H7 (cell line): ENCODE results near the gene GPATCH1. TPM values are rescaled to one million over a fixed set of nuclear protein-coding genes. Genes with fewer than 3 reads are reported as not detected.
"Not testable (repeated sequence)": the region's sequence is repeated elsewhere in the genome, so short reads cannot be mapped to it uniquely, and the experiment has no call there.

Experiments used
- DNase-seq: peaks from one replicate; pipeline ENCODE4 v3.0.0; 2012
- H3K27me3 ChIP-seq: 2 replicates; pipeline ENCODE4 v1.6.0; 2011; ENCODE audit warnings: mild to moderate bottlenecking, low read length; ENCODE audit not compliant: control insufficient read depth, insufficient read depth
- H3K36me3 ChIP-seq: replicated peaks from 2 replicates; pipeline ENCODE4 v1.5.1; 2011; ENCODE audit warnings: low read length; ENCODE audit not compliant: control insufficient read depth, insufficient read depth
- H3K4me3 ChIP-seq: 2 replicates; pipeline ENCODE4 v1.5.1; 2011; ENCODE audit warnings: low read depth, mild to moderate bottlenecking, control low read depth, low read length, moderate library complexity; ENCODE audit not compliant: insufficient read depth
- total RNA-seq: library from RNA; depleted of rRNA; stranded (reverse); fragments of >200 nt; shearing (Covaris generic); gene quantifications from 2 replicates; pipeline ENCODE4 v1.2.3, GENCODE V29; 2014; rRNA removed

GPATCH1 gene, protein sequence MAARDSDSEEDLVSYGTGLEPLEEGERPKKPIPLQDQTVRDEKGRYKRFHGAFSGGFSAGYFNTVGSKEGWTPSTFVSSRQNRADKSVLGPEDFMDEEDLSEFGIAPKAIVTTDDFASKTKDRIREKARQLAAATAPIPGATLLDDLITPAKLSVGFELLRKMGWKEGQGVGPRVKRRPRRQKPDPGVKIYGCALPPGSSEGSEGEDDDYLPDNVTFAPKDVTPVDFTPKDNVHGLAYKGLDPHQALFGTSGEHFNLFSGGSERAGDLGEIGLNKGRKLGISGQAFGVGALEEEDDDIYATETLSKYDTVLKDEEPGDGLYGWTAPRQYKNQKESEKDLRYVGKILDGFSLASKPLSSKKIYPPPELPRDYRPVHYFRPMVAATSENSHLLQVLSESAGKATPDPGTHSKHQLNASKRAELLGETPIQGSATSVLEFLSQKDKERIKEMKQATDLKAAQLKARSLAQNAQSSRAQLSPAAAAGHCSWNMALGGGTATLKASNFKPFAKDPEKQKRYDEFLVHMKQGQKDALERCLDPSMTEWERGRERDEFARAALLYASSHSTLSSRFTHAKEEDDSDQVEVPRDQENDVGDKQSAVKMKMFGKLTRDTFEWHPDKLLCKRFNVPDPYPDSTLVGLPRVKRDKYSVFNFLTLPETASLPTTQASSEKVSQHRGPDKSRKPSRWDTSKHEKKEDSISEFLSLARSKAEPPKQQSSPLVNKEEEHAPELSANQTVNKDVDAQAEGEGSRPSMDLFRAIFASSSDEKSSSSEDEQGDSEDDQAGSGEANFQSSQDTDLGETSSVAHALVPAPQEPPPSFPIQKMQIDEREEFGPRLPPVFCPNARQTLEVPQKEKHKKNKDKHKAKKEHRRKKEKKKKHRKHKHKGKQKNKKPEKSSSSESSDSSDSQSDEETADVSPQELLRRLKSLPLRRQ
- total RNA-seq = 5.5 and 6.5 TPM in 2 replicates

DNA sequence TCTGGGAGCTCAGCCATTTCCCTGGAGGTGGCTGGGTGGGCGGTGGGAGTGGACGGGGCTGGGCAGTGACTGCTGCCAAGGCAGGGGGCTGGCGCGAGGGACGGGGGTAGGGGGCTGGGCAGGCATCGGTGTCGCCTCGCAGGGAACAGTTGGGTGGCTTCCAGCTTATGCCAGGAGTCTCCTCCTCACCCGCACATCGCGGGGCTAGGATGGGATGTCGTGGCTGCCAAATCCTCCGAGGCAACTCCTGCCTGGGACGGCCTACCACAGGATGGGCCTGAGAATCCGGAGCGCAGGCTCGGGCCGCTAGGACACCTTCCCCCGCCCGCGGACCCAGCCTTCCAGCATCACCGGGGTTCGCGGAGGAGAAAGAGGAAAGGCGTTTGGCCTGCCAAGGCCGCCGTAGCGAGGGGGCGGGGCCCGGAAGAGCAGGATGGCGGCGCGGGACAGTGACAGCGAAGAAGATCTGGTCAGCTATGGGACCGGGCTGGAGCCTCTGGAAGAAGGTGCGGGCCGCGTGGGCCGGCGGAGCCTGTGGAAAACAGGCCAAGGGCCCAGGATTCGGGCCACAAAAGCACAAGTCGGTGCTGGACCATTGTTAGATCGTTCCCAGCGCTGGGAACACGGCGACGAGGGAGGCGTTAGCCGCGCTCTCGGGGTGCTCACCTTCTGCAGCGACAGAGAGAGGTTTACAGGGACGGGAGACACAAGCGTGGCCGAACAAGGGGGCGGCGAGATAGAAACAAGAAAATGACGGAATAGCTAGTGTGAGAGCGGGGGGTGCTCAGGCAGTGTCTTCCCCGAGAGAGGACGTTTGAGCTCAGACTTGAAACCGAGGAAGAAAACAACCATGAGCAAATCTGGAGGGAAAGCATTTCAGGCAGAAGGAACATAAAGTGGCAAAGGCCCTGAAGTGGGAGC, at the start of gene GPATCH1:
GPATCH1 (plus strand) TSS at position 421 of the 921 bp plus-strand sequence; CDS start at position 434, 13 bp downstream.
- no peaks in the 10 kb centered on the region for H3K27me3 ChIP-seq
- H3K36me3 ChIP-seq = no peaks in the 10 kb centered on the region; the same call in 1 of the 2 replicates
- peak; percentile 97 for DNase-seq
- peak within 1 kb of the TSS; percentile 91 for H3K4me3 ChIP-seq

DNA sequence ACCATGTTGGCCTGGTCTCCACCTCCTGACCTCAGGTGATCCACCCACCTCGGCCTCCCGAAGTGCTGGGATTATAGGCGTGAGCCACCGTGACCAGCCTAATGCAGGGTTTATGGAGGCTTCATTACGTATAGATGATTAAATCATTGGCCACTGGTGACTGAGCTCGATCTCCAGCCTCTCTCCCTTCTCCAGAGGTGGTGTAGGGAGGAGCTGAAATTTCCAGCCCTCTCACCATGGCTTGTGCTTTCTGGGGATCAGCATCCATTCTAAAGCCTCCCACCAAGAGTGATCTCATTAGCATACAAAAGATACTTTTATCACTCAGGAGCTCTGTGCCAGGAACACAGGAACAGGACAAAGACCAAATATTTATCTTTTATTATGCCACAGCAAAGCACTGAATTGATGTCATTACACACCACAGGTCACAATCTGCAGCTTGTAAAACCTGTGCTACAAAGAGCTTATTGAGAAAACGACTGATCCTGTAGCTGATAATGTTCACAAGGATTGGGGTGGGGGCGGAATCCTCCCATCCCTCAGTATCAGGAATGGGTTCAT, 48.7 kb upstream of the GPATCH1 start:
- no peaks in the 10 kb centered on the region for H3K36me3 ChIP-seq
- peak; percentile 70 for DNase-seq
- H3K27me3 ChIP-seq = no peaks in the 10 kb centered on the region
- H3K4me3 ChIP-seq = no peak overlapping the region

DNA sequence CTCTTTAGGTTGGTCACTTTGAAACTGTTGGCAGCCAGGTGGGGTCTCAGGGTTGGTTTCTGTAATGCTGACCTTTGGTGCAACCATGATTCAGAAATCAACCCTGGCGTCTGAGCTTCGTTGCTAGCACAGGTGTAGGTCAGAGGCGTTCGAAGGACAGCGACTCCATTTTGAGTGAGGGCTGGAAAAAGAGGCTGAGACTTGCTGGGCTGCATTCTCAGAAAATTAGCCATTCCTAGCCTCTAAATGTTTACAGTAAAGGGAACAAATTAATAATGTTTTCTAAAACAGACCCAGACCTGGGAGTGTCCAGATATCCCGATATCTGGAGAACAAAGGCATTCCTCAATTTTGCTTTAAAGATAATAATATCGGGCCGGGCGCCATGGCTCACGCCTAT, 45.5 kb upstream of the GPATCH1 start:
- H3K4me3 ChIP-seq = no peak overlapping the region
- no peaks in the 10 kb centered on the region for H3K36me3 ChIP-seq
- no peaks in the 10 kb centered on the region for H3K27me3 ChIP-seq
- DNase-seq = no peak

DNA sequence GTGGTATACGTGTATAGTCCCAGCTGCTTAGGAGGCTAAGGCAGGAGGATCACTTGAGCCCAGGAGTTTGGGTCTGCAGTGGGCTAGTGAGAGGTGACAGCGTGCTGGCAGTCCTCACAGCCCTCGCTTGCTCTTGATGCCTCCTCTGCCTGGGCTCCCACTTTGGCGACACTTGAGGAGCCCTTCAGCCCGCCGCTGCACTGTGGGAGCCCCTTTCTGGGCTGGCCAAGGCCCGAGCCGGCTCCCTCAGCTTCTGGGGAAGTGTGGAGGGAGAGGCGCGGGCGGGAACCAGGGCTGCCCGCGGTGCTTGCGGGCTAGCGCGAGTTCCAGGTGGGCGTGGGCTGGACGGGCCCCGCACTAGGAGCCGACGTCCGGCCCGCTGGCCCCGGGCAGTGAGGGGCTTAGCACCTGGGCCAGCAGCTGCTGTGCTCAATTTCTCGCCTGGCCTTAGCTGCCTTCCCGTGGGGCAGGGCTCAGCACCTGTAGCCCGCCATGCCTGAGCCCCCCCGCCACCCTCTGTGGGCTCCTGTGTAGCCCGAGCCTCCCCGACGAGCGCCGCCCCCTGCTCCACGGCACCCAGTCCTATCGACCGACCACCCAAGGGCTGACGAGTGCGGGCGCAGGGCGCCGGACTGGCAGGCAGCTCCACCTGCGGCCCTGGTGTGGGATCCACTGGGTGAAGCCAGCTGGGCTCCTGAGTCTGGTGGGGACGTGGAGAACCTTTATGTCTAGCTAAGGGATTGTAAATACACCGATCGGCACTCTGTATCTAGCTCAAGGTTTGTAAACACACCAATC, 44.4 kb upstream of the GPATCH1 start:
- not testable (repeated sequence) for H3K4me3 ChIP-seq, DNase-seq, H3K36me3 ChIP-seq, H3K27me3 ChIP-seq

DNA sequence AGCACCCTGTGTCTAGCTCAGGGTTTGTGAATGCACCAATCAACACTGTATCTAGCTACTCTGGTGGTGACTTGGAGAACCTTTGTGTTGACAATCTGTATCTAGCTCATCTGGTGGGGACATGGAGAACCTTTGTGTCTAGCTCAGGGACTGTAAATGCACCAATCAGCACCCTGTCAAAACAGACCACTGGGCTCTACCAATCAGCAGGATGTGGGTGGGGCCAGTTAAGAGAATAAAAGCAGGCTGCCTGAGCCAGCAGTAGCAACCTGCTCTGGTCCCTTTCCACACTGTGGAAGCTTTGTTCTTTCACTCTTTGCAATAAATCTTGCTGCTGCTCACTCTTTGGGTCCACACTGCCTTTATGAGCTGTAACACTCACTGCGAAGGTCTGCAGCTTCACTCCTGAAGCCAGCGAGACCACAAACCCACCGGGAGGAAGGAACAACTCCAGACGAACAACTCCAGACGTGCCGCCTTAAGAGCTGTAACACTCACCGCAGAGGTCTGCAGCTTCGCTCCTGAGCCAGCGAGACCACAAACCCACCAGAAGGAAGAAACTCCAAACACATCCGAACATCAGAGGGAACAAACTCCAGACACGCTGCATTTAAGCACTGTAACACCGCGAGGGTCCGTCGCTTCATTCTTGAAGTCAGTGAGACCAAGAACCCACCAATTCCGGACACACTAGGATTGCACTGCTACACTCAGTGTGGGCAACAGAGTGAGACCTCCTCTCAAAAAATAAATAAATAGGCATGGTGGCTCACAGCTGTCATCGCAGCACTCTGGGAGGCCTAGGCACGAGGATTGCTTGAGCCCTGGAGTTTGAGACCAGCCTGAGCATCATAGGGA, 43.6 kb upstream of the GPATCH1 start:
- H3K27me3 ChIP-seq, H3K4me3 ChIP-seq, DNase-seq, H3K36me3 ChIP-seq: not testable (repeated sequence)

DNA sequence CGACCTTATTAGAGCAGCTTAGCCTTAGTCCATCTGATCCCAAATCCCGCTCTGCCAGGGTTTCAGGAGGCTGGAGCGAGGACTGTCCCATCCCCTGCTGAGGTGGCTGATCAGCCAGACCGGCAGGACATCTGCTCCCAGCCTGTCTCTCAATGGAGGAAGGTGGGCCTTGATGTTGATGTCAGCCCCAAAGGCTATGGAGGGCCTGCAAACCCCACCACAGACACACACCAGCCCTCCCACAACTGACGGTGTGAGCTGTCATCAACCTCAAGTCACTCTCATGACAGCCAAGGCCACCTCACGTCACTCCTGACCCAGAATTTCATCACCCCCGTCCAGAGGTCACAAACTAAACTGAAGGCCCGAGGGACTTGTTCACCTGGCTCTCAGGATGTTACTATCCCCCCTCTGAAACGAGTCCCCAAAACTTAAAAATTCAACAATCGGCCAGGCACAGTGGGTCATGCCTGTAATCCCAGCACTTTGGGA, 41.8 kb upstream of the GPATCH1 start:
- H3K4me3 ChIP-seq = no peak overlapping the region
- no peaks in the 10 kb centered on the region for H3K36me3 ChIP-seq

DNA sequence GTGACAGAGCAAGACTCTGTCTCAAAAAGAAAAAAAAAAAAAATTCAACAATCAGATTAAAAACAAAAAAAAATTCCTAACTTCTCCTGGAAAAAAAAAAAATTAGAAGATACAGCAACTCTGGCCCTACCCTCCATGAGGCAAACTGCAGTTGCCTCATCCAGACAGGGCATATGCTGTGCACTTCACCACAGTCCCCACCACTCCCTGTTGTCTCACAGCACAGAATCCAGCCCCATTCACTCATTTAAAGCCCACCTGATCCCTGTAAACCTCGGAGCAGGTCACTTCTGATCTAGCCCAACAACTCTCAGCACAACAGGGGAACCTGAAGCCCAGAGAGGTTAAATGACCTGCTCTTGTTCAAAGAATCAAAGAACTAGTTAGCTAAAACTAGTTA, 41.2 kb upstream of the GPATCH1 start:
- H3K4me3 ChIP-seq = no peak overlapping the region
- no peaks in the 10 kb centered on the region for H3K36me3 ChIP-seq
- no peak for DNase-seq
- no peaks in the 10 kb centered on the region for H3K27me3 ChIP-seq

More for the DNA sequence above, 41.8 kb upstream of the GPATCH1 start:
- no peak for DNase-seq
- no peaks in the 10 kb centered on the region for H3K27me3 ChIP-seq

DNA sequence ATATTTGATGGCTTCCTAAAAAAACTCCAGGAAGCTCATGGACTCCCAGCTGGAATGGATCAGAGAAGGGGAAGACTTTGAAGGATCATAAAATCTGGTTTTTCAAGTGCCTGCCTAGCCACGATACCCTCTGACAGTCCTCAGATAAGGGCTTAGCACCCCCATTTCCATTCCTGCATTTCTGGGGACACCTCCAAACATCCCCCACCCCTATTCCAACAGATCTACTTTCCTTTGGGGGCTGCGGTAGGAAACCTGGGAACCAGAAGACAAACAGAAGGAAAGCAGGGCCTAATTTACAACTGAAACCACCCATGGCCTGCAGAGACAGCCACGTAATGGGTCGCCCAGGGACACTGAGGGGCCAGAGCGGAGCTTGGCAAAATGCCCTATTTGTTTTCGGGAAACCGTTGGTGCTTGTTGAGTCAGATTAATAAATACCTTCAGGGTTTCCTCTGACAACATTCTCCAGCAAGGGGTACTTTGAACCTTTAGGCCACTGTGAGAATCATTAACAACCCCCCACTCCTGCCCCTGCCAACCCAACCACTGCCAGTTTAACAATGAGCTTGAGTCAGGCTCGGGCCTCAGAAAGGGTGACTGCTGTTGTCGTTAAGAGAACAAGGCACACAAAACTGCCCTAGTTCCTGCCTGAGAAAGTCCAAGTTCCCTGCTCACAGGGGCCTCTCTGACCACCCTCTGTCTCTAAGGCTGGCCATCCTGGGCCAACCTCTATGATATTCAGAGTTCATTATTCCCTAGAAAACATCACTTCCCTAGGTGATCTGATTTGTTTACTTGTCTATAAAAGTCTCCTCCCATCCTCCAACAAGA, 39.8 kb upstream of the GPATCH1 start:
- no peak overlapping the region for H3K4me3 ChIP-seq
- DNase-seq = no peak
- no peaks in the 10 kb centered on the region for H3K36me3 ChIP-seq
- no peaks in the 10 kb centered on the region for H3K27me3 ChIP-seq

DNA sequence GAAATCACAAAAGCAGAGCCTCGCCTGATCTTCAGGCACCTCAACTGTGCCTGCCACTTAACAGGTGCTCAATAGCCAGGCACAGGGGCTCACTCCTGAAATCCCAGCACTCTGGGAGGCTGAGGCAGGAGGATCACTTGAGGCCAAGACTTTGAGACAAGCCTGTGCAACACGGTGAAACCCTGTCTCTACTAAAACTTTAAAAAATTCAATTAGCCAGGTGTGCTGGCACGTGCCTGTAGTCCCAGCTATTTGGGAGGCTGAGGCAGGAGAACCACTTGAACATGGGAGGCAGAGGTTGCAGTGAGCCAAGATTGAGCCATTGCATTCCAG, 39.2 kb upstream of the GPATCH1 start:
- H3K4me3 ChIP-seq, H3K27me3 ChIP-seq, H3K36me3 ChIP-seq, DNase-seq: not testable (repeated sequence)

DNA sequence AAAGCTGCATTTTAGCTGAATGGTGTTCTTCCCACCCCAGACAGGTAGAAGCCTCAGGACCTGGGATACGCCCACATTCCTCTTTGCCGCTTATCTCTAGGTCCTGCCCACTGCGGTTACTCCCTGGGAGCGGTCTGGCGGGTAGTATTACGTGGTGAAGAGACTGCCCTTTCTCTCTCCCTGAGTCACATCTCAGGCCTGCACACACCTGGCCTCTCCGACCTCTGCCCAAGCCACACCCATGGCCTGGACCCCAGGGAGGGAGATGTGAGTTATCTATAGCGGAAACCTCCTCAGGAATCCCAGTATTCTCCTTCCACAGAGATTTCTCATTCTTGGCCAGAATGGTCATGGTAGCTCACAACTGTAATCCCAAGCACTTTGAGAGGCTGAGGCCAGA, 33.6 kb upstream of the GPATCH1 start:
- peak; percentile 63 for DNase-seq
- Histone ChIP-seq H3K4me3 (no peak overlapping the region), H3K36me3 (no peaks in the 10 kb centered on the region), H3K27me3 (no peaks in the 10 kb centered on the region)

DNA sequence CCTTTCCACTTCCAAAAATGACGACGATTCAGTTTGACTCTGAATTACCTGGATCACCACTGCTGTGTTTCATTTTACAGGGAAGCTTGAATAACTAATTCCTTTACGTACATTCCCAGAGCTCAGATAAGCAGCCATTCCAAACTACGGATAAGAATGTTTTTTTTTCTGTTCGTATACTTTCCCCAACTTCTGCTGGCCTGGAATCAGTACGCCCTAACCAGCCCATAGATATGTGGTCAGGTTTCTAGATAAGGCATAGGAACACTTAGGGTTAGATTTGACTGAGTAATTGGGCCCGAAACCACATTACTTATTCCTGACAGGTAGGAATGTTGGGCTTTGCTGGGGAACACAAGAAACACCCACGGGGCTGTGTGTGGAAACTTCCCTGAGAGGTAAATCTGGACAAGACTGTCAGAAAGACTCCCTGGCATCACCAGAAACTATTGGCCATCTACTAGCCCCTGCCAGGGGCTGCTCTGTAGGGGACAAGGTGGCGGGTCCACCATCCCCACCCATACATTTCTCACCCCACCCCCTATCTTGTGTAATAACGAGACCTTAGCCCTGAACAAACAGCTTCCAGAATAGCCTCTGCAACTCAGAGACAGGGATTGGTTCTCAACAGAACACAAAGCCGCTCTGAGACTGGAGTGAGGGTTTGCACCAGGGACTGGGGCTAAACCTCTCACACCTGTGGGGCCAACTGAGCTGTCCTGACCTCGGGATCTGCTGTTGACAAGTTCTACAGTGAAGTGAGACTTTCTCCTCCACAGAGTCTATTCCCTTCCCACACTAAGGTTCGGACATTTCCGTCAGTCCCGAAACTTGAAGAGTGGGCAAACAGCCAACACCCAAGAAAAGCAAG, 31.9 kb upstream of the GPATCH1 start:
- Histone ChIP-seq H3K4me3 (no peak overlapping the region), H3K36me3 (no peaks in the 10 kb centered on the region), H3K27me3 (no peaks in the 10 kb centered on the region)
- no peak for DNase-seq
